Adrenal gland (tissue), 12 donors: Measurements from ENCODE around the gene PRPF19. TPM values are rescaled to one million over a fixed set of nuclear protein-coding genes. Genes with fewer than 3 reads are reported as not detected.

Experiments used
- DNase-seq, 7 donors: peaks; one replicate each; pipeline ENCODE4 v3.0.0-alpha.2; 2019 to 2020
- H3K27ac ChIP-seq, 5 donors: fragments of 200-600 bp; sonication (generic) in 4 of 5; 1 replicate in 3 of 5; 2 replicates in 2 of 5; pipeline versions ENCODE4 v1.5.1 to v1.8.0; 2016 to 2020; ENCODE audit warnings: mild to moderate bottlenecking in 1 of 5
- H3K27me3 ChIP-seq: fragments of 200-600 bp; 2 replicates; pipeline ENCODE4 v1.8.0; 2021
- H3K36me3 ChIP-seq, 2 donors: fragments of 200-600 bp; replicated peaks in 1 of 2; 1 replicate in 1 of 2; 2 replicates in 1 of 2; pipeline versions ENCODE4 v1.5.1 to v1.8.0; 2018 to 2022
- H3K4me1 ChIP-seq, 2 donors: fragments of 200-600 bp; replicated peaks in 1 of 2; 1 replicate in 1 of 2; 2 replicates in 1 of 2; pipeline versions ENCODE4 v1.5.1 to v1.8.0; 2018 to 2021
- H3K4me3 ChIP-seq, 4 donors: fragments of 200-600 bp; sonication (generic) in 3 of 4; one replicate each; pipeline ENCODE4 v1.5.1; 2016 to 2018
- H3K9me3 ChIP-seq, 3 donors: fragments of 200-600 bp; sonication (generic) in 1 of 3; replicated peaks in 1 of 3; 1 replicate in 2 of 3; 2 replicates in 1 of 3; pipeline versions ENCODE4 v1.5.1 to v1.8.0; 2016 to 2021
- CTCF ChIP-seq, 6 experiments: fragments of 450-650 bp in 4 of 6; fragments of 200-600 bp in 2 of 6; sonication (generic) in 1 of 6; IDR thresholded peaks; 1 replicate in 5 of 6; 2 replicates in 1 of 6; pipeline versions ENCODE4 v1.5.1 to v1.8.0; 2016 to 2021; ENCODE audit warnings: antibody characterized with exemption in 6 of 6, mild to moderate bottlenecking in 2 of 6, moderate library complexity in 1 of 6
- POLR2A ChIP-seq, 2 donors: fragments of 450-650 bp; IDR thresholded peaks; one replicate each; pipeline ENCODE4 v1.6.1; 2017; ENCODE audit warnings: antibody characterized with exemption in 2 of 2, mild to moderate bottlenecking in 2 of 2, moderate library complexity in 1 of 2
- WGBS, 4 donors: extraction: QIAGEN DNeasy Blood & Tissue Kit in 2 of 4; methylation state at CpG; one replicate each; pipeline versions ENCODE4 v1.1.5 to v1.1.7; 2013 to 2017; 5-methylcytosine and 5-hydroxymethylcytosine counted together
- intact Hi-C, 2 donors: fragments of 100-400 bp; cut with DNase I; formaldehyde crosslinking; loops; one replicate each; pipeline versions ENCODE4 v1.14.1 to v1.15.0; 2022 to 2023
- polyA plus RNA-seq, 3 donors: library from polyadenylated mRNA; stranded (reverse); fragments of 200-250 nt in 2 of 3; fragments of 350-450 nt in 1 of 3; fragmentation: Illumina TruSeq in 1 of 3; extraction: RNeasy Lipid Tissue Mini Kit (QIAGEN cat#74804) in 1 of 3; gene quantifications; one replicate each; pipeline ENCODE4 v1.2.3, GENCODE V29; 2013 to 2014
- total RNA-seq, 9 donors: library from RNA; depleted of rRNA in 4 of 9; stranded (reverse); fragments of >200 nt in 4 of 9; fragments of 120-200 nt in 1 of 9; fragmentation: NEBNext Ultra II Directional in 1 of 9; extraction: Animal tissue kit (Norgen Biotek cat#: 25700) in 1 of 9; gene quantifications; one replicate each; pipeline versions ENCODE4 v1.1.0 to v1.2.4, GENCODE V29; 2013 to 2023
- donor health status: healthy with polysubstance abuse.
- donor health status: Bipolar disorder and iron deficiency.
- donor health status: DM: yes; HTN: yes; CAD: no.
- donor health status: DM: no; HTN: no; CAD: no.
- donor health status: DM: no; HTN: no; CAD: no.
- donor health status: DM: yes; HTN: yes; CAD: no.

Gene PRPF19
- total and polyA plus RNA-seq, 12 donors, result 45.5 to 129 (median 100.0) TPM

- 93 to 97% (median 95%) methylated on average over 8 of the region's 8 CpGs for WGBS, 4 donors
- intact Hi-C loops, result no loop called here
Measured at GRCh38 chr11:60926500-60926899, 20.1 kb upstream of the PRPF19 start.

GRCh38 chr11:60925868-60926267 is 19.5 kb upstream of the PRPF19 start:
- Histone ChIP-seq H3K27ac (no peak overlapping the region), H3K4me3 (no peak overlapping the region), H3K4me1 (peaks cover 15 to 18% of the 10 kb centered on the region in 2 donors), H3K27me3 (no peaks in the 10 kb centered on the region), H3K9me3 (no peaks in the 10 kb centered on the region), H3K36me3 (peaks cover 0 to 22% of the 10 kb centered on the region in 2 donors)
- TF ChIP-seq CTCF (IDR thresholded peaks at IDR 0.05) (no peak), POLR2A (IDR thresholded peaks at IDR 0.05) (no peak)
- no peak for DNase-seq
- intact Hi-C loops, result no loop called here
- WGBS, 4 donors, result 77 to 82% (median 81%) methylated on average over 6 of the region's 6 CpGs

More at GRCh38 chr11:60926500-60926899, 20.1 kb upstream of the PRPF19 start:
- no peaks in the 10 kb centered on the region for H3K9me3 ChIP-seq
- no peak for TF ChIP-seq POLR2A (IDR thresholded peaks at IDR 0.05)
- no peak for TF ChIP-seq CTCF (IDR thresholded peaks at IDR 0.05)
- no peak for DNase-seq
- H3K27ac ChIP-seq, result no peak overlapping the region
- H3K27me3 ChIP-seq, result no peaks in the 10 kb centered on the region
- peaks cover 15 to 18% of the 10 kb centered on the region in 2 donors for H3K4me1 ChIP-seq
- H3K4me3 ChIP-seq, result no peak overlapping the region
- peaks cover 0 to 16% of the 10 kb centered on the region in 2 donors for H3K36me3 ChIP-seq

GRCh38 chr11:60924906-60925853 is 18.8 kb upstream of the PRPF19 start:
- Histone ChIP-seq H3K36me3 (peaks cover 0 to 29% of the 10 kb centered on the region in 2 donors), H3K4me1 (peaks cover 15 to 19% of the 10 kb centered on the region in 2 donors), H3K9me3 (no peaks in the 10 kb centered on the region), H3K27me3 (no peaks in the 10 kb centered on the region), H3K27ac (no peak overlapping the region), H3K4me3 (peak overlapping the region in 2 of 4 donors; percentile 28 to 90)
- DNase-seq, result peak in 1 of 7 donors; percentile 17
- no peak for TF ChIP-seq POLR2A (IDR thresholded peaks at IDR 0.05)
- no peak for TF ChIP-seq CTCF (IDR thresholded peaks at IDR 0.05)
- intact Hi-C loops, result no loop called here
- 7 to 26% (median 11%) methylated on average over 9 to 35 of the region's 35 CpGs for WGBS, 4 donors

- Histone ChIP-seq H3K27ac (no peak within 1 kb of the TSS), H3K27me3 (no peaks in the 10 kb centered on the region), H3K4me1 (peaks cover 15 to 28% of the 10 kb centered on the region in 2 donors), H3K9me3 (no peaks in the 10 kb centered on the region), H3K4me3 (peak within 1 kb of the TSS in 2 of 4 donors; percentile 28 to 90), H3K36me3 (peaks cover 0 to 34% of the 10 kb centered on the region in 2 donors)
- peak; percentile 53 to 79 (median 78) for DNase-seq
- TF ChIP-seq CTCF (IDR thresholded peaks at IDR 0.05) (no peak), POLR2A (IDR thresholded peaks at IDR 0.05) (peak in 1 of 2 donors; percentile 26)
- intact Hi-C loops, result no loop called here
- 0 to 3% (median 1%) methylated on average over 13 to 69 of the region's 69 CpGs for WGBS, 4 donors
Measured at GRCh38 chr11:60924110-60924905, 17.9 kb upstream of the PRPF19 start, which contains the start of gene TMEM132A. Gene TMEM132A, plus strand, starts transcription at chr11:60924460. Its CDS starts 174 bp downstream, at chr11:60924634.
